ENCODE data around the gene NAV2. TPM values are rescaled to one million over a fixed set of nuclear protein-coding genes. Genes with fewer than 3 reads are reported as not detected.

Gene NAV2
- polyA plus RNA-seq, 1 donor (not counting 4 experiments of a cell fraction or from before 2014, with no cell fraction given): 4.0 TPM

- H3K27ac ChIP-seq (ENCODE audit: control insufficient read depth, insufficient read depth, low read length): no peak overlapping the region
- TF ChIP-seq EZH2 (IDR thresholded peaks at IDR 0.05; ENCODE audit: low read length) (no peak), CTCF (optimal IDR thresholded peaks at IDR 0.05 in 1 of 3, IDR thresholded peaks at IDR 0.05 in 1 of 3, conservative IDR thresholded peaks at IDR 0.05 in 1 of 3; ENCODE audit: extremely low read depth in 1 of 3, insufficient read depth in 2 of 3, low read length in 3 of 3) (no peak)
Observed at GRCh38 chr11:19987331-19987801, 274.7 kb downstream of the NAV2 start.

GRCh38 chr11:19988598-19988997 is 276.0 kb downstream of the NAV2 start:
- dilution Hi-C loops (cut with MboI; ENCODE audit: extremely low pct_ligation_motif_present, low sequenced_read_pairs): no loop called here
- H3K36me3 ChIP-seq (ENCODE audit: control insufficient read depth in 2 of 2, extremely low read depth in 1 of 2, insufficient read depth in 2 of 2, low read length in 2 of 2): no peaks in the 10 kb centered on the region
- no peak for TF ChIP-seq CTCF (optimal IDR thresholded peaks at IDR 0.05 in 1 of 3, IDR thresholded peaks at IDR 0.05 in 1 of 3, conservative IDR thresholded peaks at IDR 0.05 in 1 of 3; ENCODE audit: extremely low read depth in 1 of 3, insufficient read depth in 2 of 3, low read length in 3 of 3)
- no peak for TF ChIP-seq EZH2 (IDR thresholded peaks at IDR 0.05; ENCODE audit: low read length)
- no peaks in the 10 kb centered on the region for H4K20me1 ChIP-seq (ENCODE audit: control insufficient read depth, extremely low read depth, insufficient read depth, low read length)
- H3K27ac ChIP-seq (ENCODE audit: control insufficient read depth, insufficient read depth, low read length): peak overlapping the region; percentile 27
- H3K4me2 ChIP-seq (ENCODE audit: control insufficient read depth, extremely low read depth, insufficient read depth, low read depth, low read length): no peak overlapping the region
- peaks cover 15% of the 10 kb centered on the region for H3K4me1 ChIP-seq (ENCODE audit: control insufficient read depth, extremely low read depth, insufficient read depth, low read length)
- peak; percentile 40 for DNase-seq (ENCODE audit: low read depth, low spot score)
- H3K9me1 ChIP-seq (ENCODE audit: control insufficient read depth, extremely low read depth, insufficient read depth, low read length): no peaks in the 10 kb centered on the region
- no peaks in the 10 kb centered on the region for H3K9me3 ChIP-seq (ENCODE audit: control insufficient read depth, low read depth, low read length)
- H2AFZ ChIP-seq (ENCODE audit: control insufficient read depth, low read length): peak overlapping the region; percentile 45
- FAIRE-seq: peak; percentile 97
- no peak overlapping the region for H3K4me3 ChIP-seq (ENCODE audit: control insufficient read depth in 2 of 3, extremely low read depth in 1 of 3, insufficient read depth in 2 of 3, low read depth in 1 of 3, low read length in 3 of 3)
- no peaks in the 10 kb centered on the region for H3K79me2 ChIP-seq (ENCODE audit: control insufficient read depth, insufficient read depth, low read length)
- H3K9ac ChIP-seq (ENCODE audit: control insufficient read depth, extremely low read depth, insufficient read depth, low read length): no peak overlapping the region
- no peaks in the 10 kb centered on the region for H3K27me3 ChIP-seq (ENCODE audit: control insufficient read depth, extremely low read depth, insufficient read depth, low read length)

More at GRCh38 chr11:19987331-19987801, 274.7 kb downstream of the NAV2 start:
- no peaks in the 10 kb centered on the region for H3K9me1 ChIP-seq (ENCODE audit: control insufficient read depth, extremely low read depth, insufficient read depth, low read length)
- peak overlapping the region; percentile 28 for H2AFZ ChIP-seq (ENCODE audit: control insufficient read depth, low read length)
- H3K4me2 ChIP-seq (ENCODE audit: control insufficient read depth, extremely low read depth, insufficient read depth, low read depth, low read length): no peak overlapping the region
- dilution Hi-C loops (cut with MboI; ENCODE audit: extremely low pct_ligation_motif_present, low sequenced_read_pairs): no loop called here
- peaks cover 15% of the 10 kb centered on the region for H3K4me1 ChIP-seq (ENCODE audit: control insufficient read depth, extremely low read depth, insufficient read depth, low read length)
- H3K9me3 ChIP-seq (ENCODE audit: control insufficient read depth, low read depth, low read length): no peaks in the 10 kb centered on the region
- no peaks in the 10 kb centered on the region for H4K20me1 ChIP-seq (ENCODE audit: control insufficient read depth, extremely low read depth, insufficient read depth, low read length)
- no peaks in the 10 kb centered on the region for H3K36me3 ChIP-seq (ENCODE audit: control insufficient read depth in 2 of 2, extremely low read depth in 1 of 2, insufficient read depth in 2 of 2, low read length in 2 of 2)
- H3K27me3 ChIP-seq (ENCODE audit: control insufficient read depth, extremely low read depth, insufficient read depth, low read length): no peaks in the 10 kb centered on the region
- no peaks in the 10 kb centered on the region for H3K79me2 ChIP-seq (ENCODE audit: control insufficient read depth, insufficient read depth, low read length)
- H3K9ac ChIP-seq (ENCODE audit: control insufficient read depth, extremely low read depth, insufficient read depth, low read length): no peak overlapping the region
- no peak overlapping the region for H3K4me3 ChIP-seq (ENCODE audit: control insufficient read depth in 2 of 3, extremely low read depth in 1 of 3, insufficient read depth in 2 of 3, low read depth in 1 of 3, low read length in 3 of 3)
- FAIRE-seq (no peak), DNase-seq (ENCODE audit: low read depth, low spot score) (no peak)
